Erythroblast (primary cell): ENCODE results near the gene ACACB.

Source experiments
- GATA1 ChIP-seq: IDR thresholded peaks from 2 replicates; pipeline ENCODE4 v1.6.1; 2011; ENCODE audit warnings: low read depth, mild to moderate bottlenecking, control low read depth, low read length, moderate library complexity
- POLR2A ChIP-seq: IDR thresholded peaks from 2 replicates; pipeline ENCODE4 v1.6.1; 2011; ENCODE audit warnings: mild to moderate bottlenecking, low read length

DNA sequence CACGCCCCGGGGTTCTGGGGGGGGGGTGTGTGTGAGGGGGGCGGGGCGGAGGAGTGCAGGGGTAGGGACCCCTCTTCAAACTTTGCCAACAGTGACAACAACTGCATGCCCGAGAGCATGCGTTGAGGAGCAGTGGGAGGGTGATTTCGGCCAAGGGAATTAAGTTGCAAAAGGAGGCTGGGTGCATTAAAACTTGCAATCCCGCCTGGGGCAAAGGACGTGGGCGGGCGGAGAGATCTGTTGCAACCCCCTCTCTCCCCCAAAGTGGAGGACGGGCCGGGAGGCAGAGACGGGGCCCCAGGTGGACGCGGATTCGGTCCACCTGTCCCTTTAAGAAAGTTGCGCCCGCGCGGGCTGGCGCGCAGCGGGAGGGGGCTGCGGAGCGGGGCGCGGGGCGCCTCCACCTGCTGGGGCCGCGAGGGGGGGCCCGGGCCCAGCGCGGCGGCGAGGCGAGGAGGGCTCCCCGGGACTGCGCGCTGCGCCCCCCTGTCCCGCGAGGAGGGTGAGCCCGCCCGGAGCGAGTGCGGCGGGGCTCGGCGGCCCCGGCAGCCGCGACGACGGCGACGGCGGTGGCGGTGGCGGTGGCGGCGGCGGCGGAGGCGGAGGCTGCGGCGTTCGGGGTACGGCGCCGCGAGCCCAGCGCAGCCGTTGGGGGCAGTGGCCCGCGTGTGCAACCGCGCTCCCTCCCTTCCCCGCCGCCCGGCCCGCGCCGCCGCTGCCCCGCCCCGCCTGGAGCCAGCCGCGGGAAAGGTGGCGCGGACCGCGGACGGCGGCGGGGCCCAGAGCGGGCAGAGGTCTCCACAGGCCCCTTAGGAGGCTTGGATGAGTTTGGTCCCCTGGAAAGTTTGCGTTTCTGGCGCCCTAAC is 193.2 kb downstream of the ACACB start:
- TF ChIP-seq POLR2A (no peak), GATA1 (no peak)
